Measurements from ENCODE around the gene HNRNPF. TPM values are rescaled to one million over a fixed set of nuclear protein-coding genes. Genes with fewer than 3 reads are reported as not detected.
"Not testable (repeated sequence)": the region's sequence is repeated elsewhere in the genome, so short reads cannot be mapped to it uniquely, and the experiment has no call there.

HNRNPF gene
- total RNA-seq, 1 donor from 2014 or later, result 163 TPM

DNA sequence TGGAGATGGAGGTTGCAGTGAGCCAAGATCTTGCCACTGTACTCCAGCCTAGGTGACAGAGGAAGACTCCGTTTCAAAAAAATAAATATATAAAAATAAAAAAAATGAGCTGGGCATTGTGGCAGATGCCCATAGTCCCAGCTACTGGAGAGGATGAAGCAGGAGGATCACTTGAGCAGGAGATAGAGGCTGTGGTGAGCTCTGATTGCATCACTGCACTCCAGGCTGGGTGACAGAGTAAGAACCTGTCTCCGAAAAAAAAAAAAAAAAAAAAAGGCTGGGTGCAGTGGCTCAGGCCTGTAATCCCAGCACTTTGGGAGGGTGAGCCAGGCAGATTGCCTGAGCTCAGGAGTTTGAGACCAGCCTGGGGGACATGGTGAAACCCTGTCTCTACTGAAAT is 39.8 kb upstream of the HNRNPF start:
- H3K9me3 Mint-ChIP-seq, result peaks cover 14% of the 10 kb centered on the region
- peaks cover 14% of the 10 kb centered on the region for H3K36me3 Mint-ChIP-seq
- H3K27me3 Mint-ChIP-seq (ENCODE audit: low read depth), result no peaks in the 10 kb centered on the region
- TF ChIP-seq, protein P1, sequence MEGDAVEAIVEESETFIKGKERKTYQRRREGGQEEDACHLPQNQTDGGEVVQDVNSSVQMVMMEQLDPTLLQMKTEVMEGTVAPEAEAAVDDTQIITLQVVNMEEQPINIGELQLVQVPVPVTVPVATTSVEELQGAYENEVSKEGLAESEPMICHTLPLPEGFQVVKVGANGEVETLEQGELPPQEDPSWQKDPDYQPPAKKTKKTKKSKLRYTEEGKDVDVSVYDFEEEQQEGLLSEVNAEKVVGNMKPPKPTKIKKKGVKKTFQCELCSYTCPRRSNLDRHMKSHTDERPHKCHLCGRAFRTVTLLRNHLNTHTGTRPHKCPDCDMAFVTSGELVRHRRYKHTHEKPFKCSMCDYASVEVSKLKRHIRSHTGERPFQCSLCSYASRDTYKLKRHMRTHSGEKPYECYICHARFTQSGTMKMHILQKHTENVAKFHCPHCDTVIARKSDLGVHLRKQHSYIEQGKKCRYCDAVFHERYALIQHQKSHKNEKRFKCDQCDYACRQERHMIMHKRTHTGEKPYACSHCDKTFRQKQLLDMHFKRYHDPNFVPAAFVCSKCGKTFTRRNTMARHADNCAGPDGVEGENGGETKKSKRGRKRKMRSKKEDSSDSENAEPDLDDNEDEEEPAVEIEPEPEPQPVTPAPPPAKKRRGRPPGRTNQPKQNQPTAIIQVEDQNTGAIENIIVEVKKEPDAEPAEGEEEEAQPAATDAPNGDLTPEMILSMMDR (IDR thresholded peaks at IDR 0.05; ENCODE audit: unreplicated experiment), result no peak
- no peak overlapping the region for H3K27ac Mint-ChIP-seq
- peaks cover 1% of the 10 kb centered on the region for H3K4me1 Mint-ChIP-seq
- no peak overlapping the region for H3K4me3 Mint-ChIP-seq
- DNase-seq (ENCODE audit: low spot score in 2 of 2, unreplicated experiment in 2 of 2), result no peak

DNA sequence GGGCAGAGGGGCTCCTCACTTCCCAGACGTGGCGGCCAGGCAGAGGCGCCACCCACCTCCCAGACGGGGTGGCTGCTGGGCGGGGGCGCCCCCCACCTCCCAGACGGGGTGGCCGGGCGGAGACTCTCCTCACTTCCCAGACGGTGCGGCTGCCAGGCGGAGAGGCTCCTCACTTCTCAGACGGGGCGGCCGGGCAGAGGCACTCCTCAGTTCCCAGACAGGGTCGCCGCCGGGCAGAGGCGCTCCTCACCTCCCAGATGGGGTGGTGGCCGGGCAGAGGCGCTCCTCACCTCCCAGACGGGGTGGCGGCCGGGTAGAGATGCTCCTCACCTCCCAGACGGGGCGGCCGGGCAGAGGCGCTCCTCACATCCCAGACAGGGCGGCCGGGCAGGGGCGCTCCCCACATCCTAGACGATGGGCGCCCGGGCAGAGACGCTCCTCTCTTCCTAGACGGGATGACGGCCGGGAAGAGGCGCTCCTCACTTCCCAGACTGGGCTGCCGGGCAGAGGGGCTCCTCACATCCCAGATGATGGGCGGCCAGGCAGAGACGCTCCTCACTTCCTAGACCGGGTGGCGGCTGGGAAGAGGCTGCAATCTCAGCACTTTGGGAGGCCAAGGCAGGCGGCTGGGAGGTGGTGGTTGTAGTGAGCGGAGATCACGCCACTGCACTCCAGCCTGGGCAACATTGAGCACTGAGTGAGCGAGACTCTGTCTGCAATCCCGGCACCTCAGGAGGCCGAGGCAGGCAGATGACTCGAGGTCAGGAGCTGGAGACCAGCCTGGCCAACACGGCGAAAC is 37.4 kb upstream of the HNRNPF start:
- not testable (repeated sequence) for H3K4me3 Mint-ChIP-seq; DNase-seq (ENCODE audit: low spot score in 2 of 2, unreplicated experiment in 2 of 2); H3K27ac Mint-ChIP-seq; H3K27me3 Mint-ChIP-seq (ENCODE audit: low read depth); H3K4me1 Mint-ChIP-seq
- H3K36me3 Mint-ChIP-seq, result peaks cover 14% of the 10 kb centered on the region
- peaks cover 14% of the 10 kb centered on the region for H3K9me3 Mint-ChIP-seq

DNA sequence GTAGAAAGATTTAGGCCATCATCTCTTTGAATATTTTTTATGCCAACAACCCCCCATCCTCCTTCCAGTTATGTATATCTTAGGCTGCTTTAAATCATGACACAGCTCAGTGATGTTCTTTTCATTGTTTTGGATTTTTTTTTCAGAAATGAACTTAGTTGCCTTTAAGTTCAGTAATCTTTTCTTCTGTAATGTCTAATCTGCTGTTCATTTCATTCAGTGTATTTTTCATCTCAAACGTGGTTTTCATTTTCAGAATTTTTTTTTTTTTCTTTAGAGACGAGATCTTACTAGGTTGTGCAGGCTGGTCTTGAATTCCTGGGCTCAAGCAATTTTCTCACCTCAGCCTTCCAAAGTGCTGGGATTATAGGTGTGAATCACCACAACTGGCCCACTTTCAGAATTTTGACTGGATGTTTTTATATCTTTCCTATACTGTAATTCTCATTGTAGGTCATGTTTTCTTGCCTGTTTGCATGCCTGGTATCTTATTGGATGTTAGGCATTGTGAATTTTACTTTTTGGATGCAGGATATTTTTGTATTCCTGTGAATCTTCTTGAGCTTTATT is 36.0 kb upstream of the HNRNPF start:
- Mint-ChIP-seq H3K4me3 (no peak overlapping the region), H3K9me3 (peaks cover 14% of the 10 kb centered on the region), H3K27me3 (ENCODE audit: low read depth) (no peaks in the 10 kb centered on the region), H3K36me3 (peaks cover 14% of the 10 kb centered on the region), H3K27ac (no peak overlapping the region), H3K4me1 (no peaks in the 10 kb centered on the region)
- DNase-seq (ENCODE audit: low spot score in 2 of 2, unreplicated experiment in 2 of 2), result no peak
- TF ChIP-seq, protein P1 (IDR thresholded peaks at IDR 0.05; ENCODE audit: unreplicated experiment), result no peak

DNA sequence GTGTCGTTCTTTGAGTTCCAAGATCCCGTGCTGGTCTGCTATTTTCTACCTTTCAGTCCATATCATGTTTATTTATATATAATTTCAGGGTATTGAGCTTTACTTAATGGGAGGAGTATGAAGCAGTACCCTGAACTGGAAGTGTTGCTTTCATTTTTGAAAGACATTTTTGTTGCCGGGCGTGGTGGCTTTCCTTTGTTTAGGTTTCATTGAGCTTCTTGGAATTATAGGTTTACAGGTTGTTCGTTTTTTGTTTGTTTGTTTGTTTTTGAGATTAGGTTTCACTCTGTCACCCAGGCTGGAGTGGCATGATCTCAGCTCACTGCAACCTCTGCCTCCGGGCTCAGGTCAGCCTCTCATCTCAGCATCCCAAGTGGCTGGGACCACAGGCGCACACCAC is 35.3 kb upstream of the HNRNPF start:
- Mint-ChIP-seq H3K27ac (no peak overlapping the region), H3K36me3 (peaks cover 14% of the 10 kb centered on the region), H3K4me3 (no peak overlapping the region), H3K27me3 (ENCODE audit: low read depth) (no peaks in the 10 kb centered on the region), H3K9me3 (peaks cover 14% of the 10 kb centered on the region), H3K4me1 (no peaks in the 10 kb centered on the region)
- TF ChIP-seq, protein P1 (IDR thresholded peaks at IDR 0.05; ENCODE audit: unreplicated experiment), result no peak
- DNase-seq (ENCODE audit: low spot score in 2 of 2, unreplicated experiment in 2 of 2), result no peak

DNA sequence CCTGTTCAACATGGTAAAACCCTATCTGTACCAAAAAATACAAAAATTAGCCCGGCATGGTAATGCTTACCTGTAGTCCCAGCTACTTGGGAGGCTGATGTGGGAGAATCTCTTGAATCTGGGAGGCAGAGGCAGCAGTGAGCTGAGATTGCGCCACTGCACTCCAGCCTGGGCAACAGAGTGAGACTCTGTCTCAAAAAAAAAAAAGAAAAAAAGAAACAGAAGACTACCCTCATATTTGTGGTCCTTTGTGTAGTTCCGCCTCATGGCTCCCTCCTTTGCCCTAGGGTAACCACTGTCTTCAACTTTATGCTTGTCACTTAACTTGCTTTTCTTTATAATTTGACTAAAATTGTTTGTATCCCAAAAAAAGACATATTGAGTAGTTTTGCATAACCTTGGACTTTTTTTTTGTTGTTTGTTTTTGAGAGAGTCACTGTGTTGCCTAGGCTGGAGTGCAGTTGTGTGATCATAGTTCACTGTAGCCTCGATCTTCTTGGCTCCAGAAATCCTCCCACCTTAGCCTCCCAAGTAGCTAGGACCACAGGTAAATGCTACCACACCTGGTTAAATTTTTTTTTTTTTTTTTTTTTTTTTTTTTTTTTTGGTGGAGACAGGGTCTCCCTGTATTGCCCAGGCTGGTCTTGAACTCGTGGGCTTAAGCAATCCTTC is 31.6 kb upstream of the HNRNPF start:
- TF ChIP-seq, protein P1 (IDR thresholded peaks at IDR 0.05; ENCODE audit: unreplicated experiment), result no peak
- H3K27me3 Mint-ChIP-seq (ENCODE audit: low read depth), result no peaks in the 10 kb centered on the region
- no peak overlapping the region for H3K4me3 Mint-ChIP-seq
- H3K27ac Mint-ChIP-seq, result no peak overlapping the region
- H3K9me3 Mint-ChIP-seq, result peaks cover 9% of the 10 kb centered on the region
- DNase-seq (ENCODE audit: low spot score in 2 of 2, unreplicated experiment in 2 of 2), result no peak
- H3K36me3 Mint-ChIP-seq, result peaks cover 8% of the 10 kb centered on the region
- peaks cover 13% of the 10 kb centered on the region for H3K4me1 Mint-ChIP-seq
